Smooth muscle cell (in vitro differentiated cells): ENCODE measurements around the gene EVL. TPM values are rescaled to one million over a fixed set of nuclear protein-coding genes. Genes with fewer than 3 reads are reported as not detected.

ENCODE experiments used
- DNase-seq: peaks from one replicate; lab custom pipeline; 2025; ENCODE audit not compliant: unreplicated experiment; lab: John Stamatoyannopoulos, UW
- H2AFZ ChIP-seq: fragments of 200-600 bp; sonication (generic); 2 replicates; pipeline ENCODE4 v1.6.0; 2016; ENCODE audit warnings: antibody characterized with exemption, low read depth, mild to moderate bottlenecking
- H3F3A ChIP-seq: fragments of 200-600 bp; sonication (generic); 2 replicates; pipeline ENCODE4 v1.6.0; 2017; ENCODE audit warnings: antibody characterized with exemption, low read depth
- H3K27ac ChIP-seq: fragments of 200-600 bp; sonication (generic); 2 replicates; pipeline ENCODE4 v1.5.1; 2016; ENCODE audit warnings: low read depth, mild to moderate bottlenecking
- H3K27me3 ChIP-seq: fragments of 200-600 bp; sonication (generic); 2 replicates; pipeline ENCODE4 v1.6.1; 2016; ENCODE audit warnings: low read depth, mild to moderate bottlenecking
- H3K36me3 ChIP-seq: fragments of 200-600 bp; sonication (generic); 2 replicates; pipeline ENCODE4 v1.5.1; 2016; ENCODE audit warnings: low read depth
- H3K4me1 ChIP-seq: fragments of 200-600 bp; sonication (generic); 2 replicates; pipeline ENCODE4 v1.5.1; 2016; ENCODE audit warnings: low read depth
- H3K4me2 ChIP-seq: fragments of 200-600 bp; sonication (generic); 2 replicates; pipeline ENCODE4 v1.6.0; 2016; ENCODE audit warnings: mild to moderate bottlenecking
- H3K4me3 ChIP-seq: fragments of 200-600 bp; sonication (generic); 2 replicates; pipeline ENCODE4 v1.5.1; 2016; ENCODE audit warnings: mild to moderate bottlenecking
- H3K79me2 ChIP-seq: fragments of 200-600 bp; sonication (generic); 2 replicates; pipeline ENCODE4 v1.6.0; 2016; ENCODE audit warnings: low read depth, mild to moderate bottlenecking
- H3K9ac ChIP-seq: fragments of 200-600 bp; sonication (generic); 2 replicates; pipeline ENCODE4 v1.6.0; 2016; ENCODE audit warnings: low read depth
- H3K9me3 ChIP-seq: fragments of 200-600 bp; sonication (generic); replicated peaks from 2 replicates; pipeline ENCODE4 v1.5.1; 2016; ENCODE audit warnings: low read depth
- H4K20me1 ChIP-seq: fragments of 200-600 bp; sonication (generic); 2 replicates; pipeline ENCODE4 v1.6.0; 2016; ENCODE audit warnings: low read depth
- WGBS: methylation state at CpG from one replicate; pipeline ENCODE4 v1.1.7; 2016; ENCODE audit warnings: low lambda C conversion rate; 5-methylcytosine and 5-hydroxymethylcytosine counted together
- polyA plus RNA-seq: library from polyadenylated mRNA; unstranded; fragments of >200 nt; fragmentation: Nextera tagmentation; extraction: Ambion mirVana; gene quantifications from 2 replicates; pipeline ENCODE4 v1.2.1, GENCODE V29; 2016
- total RNA-seq: library from RNA; depleted of rRNA; stranded (reverse); fragments of >200 nt; gene quantifications from 2 replicates; pipeline ENCODE4 v1.2.3, GENCODE V29; 2014
- TF ChIP-seq, protein P1 (sequence below): fragments of 200-600 bp; sonication (generic); IDR thresholded peaks from 2 replicates; pipeline ENCODE4 v1.5.1; 2017; ENCODE audit warnings: borderline replicate concordance, mild to moderate bottlenecking, antibody characterized with exemption; ENCODE audit not compliant: insufficient read depth, poor library complexity, severe bottlenecking

EVL gene
- total and polyA plus RNA-seq, 2 experiments from 2014 or later, result 19.5 to 26.3 TPM

GRCh38 chr14:100111931-100112704, 46.9 kb downstream of the EVL start:
- H3K4me1 ChIP-seq, result peaks cover 7% of the 10 kb centered on the region
- no peaks in the 10 kb centered on the region for H3F3A ChIP-seq
- no peaks in the 10 kb centered on the region for H3K36me3 ChIP-seq
- no peaks in the 10 kb centered on the region for H3K9me3 ChIP-seq
- peak overlapping the region; percentile 82 for H3K27ac ChIP-seq
- WGBS, result 50% methylated on average over 11 of the region's 11 CpGs
- H4K20me1 ChIP-seq, result no peaks in the 10 kb centered on the region
- peak overlapping the region; percentile 65 for H3K4me2 ChIP-seq
- no peaks in the 10 kb centered on the region for H3K27me3 ChIP-seq
- DNase-seq, result no peak
- no peak overlapping the region for H3K4me3 ChIP-seq
- H3K79me2 ChIP-seq, result no peaks in the 10 kb centered on the region
- H2AFZ ChIP-seq, result no peak overlapping the region
- peak overlapping the region; percentile 35 for H3K9ac ChIP-seq
- TF ChIP-seq, protein P1, sequence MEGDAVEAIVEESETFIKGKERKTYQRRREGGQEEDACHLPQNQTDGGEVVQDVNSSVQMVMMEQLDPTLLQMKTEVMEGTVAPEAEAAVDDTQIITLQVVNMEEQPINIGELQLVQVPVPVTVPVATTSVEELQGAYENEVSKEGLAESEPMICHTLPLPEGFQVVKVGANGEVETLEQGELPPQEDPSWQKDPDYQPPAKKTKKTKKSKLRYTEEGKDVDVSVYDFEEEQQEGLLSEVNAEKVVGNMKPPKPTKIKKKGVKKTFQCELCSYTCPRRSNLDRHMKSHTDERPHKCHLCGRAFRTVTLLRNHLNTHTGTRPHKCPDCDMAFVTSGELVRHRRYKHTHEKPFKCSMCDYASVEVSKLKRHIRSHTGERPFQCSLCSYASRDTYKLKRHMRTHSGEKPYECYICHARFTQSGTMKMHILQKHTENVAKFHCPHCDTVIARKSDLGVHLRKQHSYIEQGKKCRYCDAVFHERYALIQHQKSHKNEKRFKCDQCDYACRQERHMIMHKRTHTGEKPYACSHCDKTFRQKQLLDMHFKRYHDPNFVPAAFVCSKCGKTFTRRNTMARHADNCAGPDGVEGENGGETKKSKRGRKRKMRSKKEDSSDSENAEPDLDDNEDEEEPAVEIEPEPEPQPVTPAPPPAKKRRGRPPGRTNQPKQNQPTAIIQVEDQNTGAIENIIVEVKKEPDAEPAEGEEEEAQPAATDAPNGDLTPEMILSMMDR, result no peak

- H3K4me2 ChIP-seq, result no peak overlapping the region
- no peaks in the 10 kb centered on the region for H3F3A ChIP-seq
- no peaks in the 10 kb centered on the region for H4K20me1 ChIP-seq
- TF ChIP-seq, protein P1, result no peak
- H3K36me3 ChIP-seq, result no peaks in the 10 kb centered on the region
- no peak overlapping the region for H2AFZ ChIP-seq
- peaks cover 7% of the 10 kb centered on the region for H3K4me1 ChIP-seq
- 94% methylated on average over 13 of the region's 13 CpGs for WGBS
- no peak for DNase-seq
- H3K9ac ChIP-seq, result no peak overlapping the region
- no peak overlapping the region for H3K27ac ChIP-seq
- H3K27me3 ChIP-seq, result no peaks in the 10 kb centered on the region
- H3K79me2 ChIP-seq, result no peaks in the 10 kb centered on the region
- H3K9me3 ChIP-seq, result no peaks in the 10 kb centered on the region
- H3K4me3 ChIP-seq, result no peak overlapping the region
Measured at GRCh38 chr14:100114109-100114765, 49.0 kb downstream of the EVL start.

DNA sequence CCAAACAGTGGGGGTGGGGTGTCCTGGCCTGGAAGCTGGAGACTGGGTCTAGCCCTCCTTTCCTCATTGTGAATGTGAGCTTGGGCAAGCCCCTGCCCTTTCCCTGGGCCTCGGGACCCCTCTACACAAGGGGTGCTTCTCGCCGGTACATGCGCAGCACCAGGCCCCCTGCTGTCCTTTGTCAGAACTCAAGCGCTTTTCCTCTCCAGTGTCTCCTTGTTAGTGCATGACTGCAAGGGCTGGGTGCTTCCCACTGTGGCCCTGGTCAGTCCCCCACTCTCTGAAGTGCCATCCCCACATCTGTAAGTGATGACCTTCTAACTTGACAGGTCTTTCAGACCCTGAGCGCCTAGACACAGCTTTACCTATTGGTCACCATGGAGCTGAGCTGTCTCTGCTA, 50.0 kb downstream of the EVL start:
- Histone ChIP-seq H3K4me1 (peaks cover 7% of the 10 kb centered on the region), H2AFZ (no peak overlapping the region), H3K9ac (no peak overlapping the region), H3F3A (no peaks in the 10 kb centered on the region), H3K36me3 (no peaks in the 10 kb centered on the region), H4K20me1 (no peaks in the 10 kb centered on the region), H3K4me3 (no peak overlapping the region), H3K27ac (no peak overlapping the region), H3K27me3 (no peaks in the 10 kb centered on the region), H3K4me2 (no peak overlapping the region), H3K9me3 (no peaks in the 10 kb centered on the region), H3K79me2 (no peaks in the 10 kb centered on the region)
- TF ChIP-seq, protein P1, result no peak
- no peak for DNase-seq
- WGBS, result 96% methylated on average over 6 of the region's 6 CpGs
